HL-60/S4 (cell line): ENCODE measurements around the gene HOXD8.

Source experiments
- in situ Hi-C: fragments of 300-500 bp; cut with MboI; formaldehyde crosslinking; loops from 2 replicates; pipeline ENCODE4 v1.14.3; 2022; ENCODE audit warnings: low sequenced_read_pairs

Gene HOXD8

GRCh38 chr2:176128982-176129796 is at the start of gene HOXD8:
Gene HOXD8 (plus strand): TSS chr2:176129705. CDS start chr2:176130367, 662 bp downstream.
- in situ Hi-C loops: loop anchor here (10.0 to 25.0 kb wide), 4 partner anchors 333 to 1183 kb away; no protein-coding TSS in a partner anchor

GRCh38 chr2:176079831-176080539 is 49.5 kb upstream of the HOXD8 start:
- in situ Hi-C loops: no loop called here

- in situ Hi-C loops: no loop called here
These were observed 48.7 kb upstream of the HOXD8 start for GRCh38 chr2:176080540-176081375.

- in situ Hi-C loops: no loop called here
These were observed 48.1 kb upstream of the HOXD8 start for GRCh38 chr2:176081376-176081836.

GRCh38 chr2:176081837-176082524 is 47.5 kb upstream of the HOXD8 start:
- in situ Hi-C loops: no loop called here

GRCh38 chr2:176082525-176082823 is 47.0 kb upstream of the HOXD8 start:
- in situ Hi-C loops: no loop called here

- in situ Hi-C loops: no loop called here
These were observed 46.4 kb upstream of the HOXD8 start for GRCh38 chr2:176082824-176083751.

- in situ Hi-C loops: no loop called here
These were observed 45.7 kb upstream of the HOXD8 start, which contains the start of gene EVX2 for GRCh38 chr2:176083796-176084261. Gene EVX2 (minus strand): TSS chr2:176083962. CDS start chr2:176083776, 186 bp downstream.

GRCh38 chr2:176084611-176085119 is 44.8 kb upstream of the HOXD8 start:
- in situ Hi-C loops: no loop called here

GRCh38 chr2:176085120-176085788 is 44.3 kb upstream of the HOXD8 start:
- in situ Hi-C loops: no loop called here

GRCh38 chr2:176085861-176086771 is 43.4 kb upstream of the HOXD8 start:
- in situ Hi-C loops: no loop called here

- in situ Hi-C loops: no loop called here
These were observed 42.0 kb upstream of the HOXD8 start for GRCh38 chr2:176087330-176088047.

- in situ Hi-C loops: no loop called here
These were observed 41.2 kb upstream of the HOXD8 start for GRCh38 chr2:176088048-176088936.

GRCh38 chr2:176088937-176089842 is 40.3 kb upstream of the HOXD8 start:
- in situ Hi-C loops: no loop called here
